HFFc6 (cell line): Measurements from ENCODE around the gene DHRS9. TPM values are rescaled to one million over a fixed set of nuclear protein-coding genes. Genes with fewer than 3 reads are reported as not detected.

Source experiments
- DNase-seq: peaks from one replicate; pipeline ENCODE4 v3.0.0-alpha.2; 2018
- H3K27ac Mint-ChIP-seq: 2 replicates; pipeline ENCODE4 v1.8.0; 2020; ENCODE audit warnings: mild to moderate bottlenecking, mixed read lengths
- H3K27me3 Mint-ChIP-seq: 2 replicates; pipeline ENCODE4 v1.8.0; 2021; ENCODE audit warnings: mild to moderate bottlenecking, moderate library complexity, mixed read lengths; ENCODE audit not compliant: insufficient read depth
- H3K36me3 Mint-ChIP-seq: 2 replicates; pipeline ENCODE4 v1.8.0; 2021; ENCODE audit warnings: low read depth, mixed read lengths
- H3K4me1 Mint-ChIP-seq: 2 replicates; pipeline ENCODE4 v1.8.0; 2020; ENCODE audit warnings: low read depth, mixed read lengths
- H3K4me3 Mint-ChIP-seq: 2 replicates; pipeline ENCODE4 v1.8.0; 2020; ENCODE audit warnings: mild to moderate bottlenecking, moderate library complexity, mixed read lengths
- H3K9me3 Mint-ChIP-seq: 2 replicates; pipeline ENCODE4 v1.8.0; 2020; ENCODE audit warnings: mild to moderate bottlenecking, mixed read lengths
- CTCF ChIP-seq: fragments of 200-600 bp; sonication (generic); IDR thresholded peaks from 2 replicates; pipeline ENCODE4 v1.5.0; 2021; ENCODE audit warnings: antibody characterized with exemption, mild to moderate bottlenecking
- total RNA-seq, 6 experiments: library from RNA; stranded (reverse); fragmentation: NEBNext Ultra II Directional; extraction: Animal tissue kit (Norgen Biotek cat#: 25700); gene quantifications; 2 replicates in 1 of 6; 3 replicates in 5 of 6; pipeline ENCODE4 v1.2.3, GENCODE V29; 2021

Gene DHRS9
- total RNA-seq, 6 experiments from 2014 or later = not detected

GRCh38 chr2:169114056-169114455 is 44.7 kb downstream of the DHRS9 start:
- Mint-ChIP-seq H3K36me3 (no peaks in the 10 kb centered on the region), H3K9me3 (no peaks in the 10 kb centered on the region), H3K27ac (no peak overlapping the region), H3K27me3 (peaks cover 6% of the 10 kb centered on the region; the same call in 1 of the 2 replicates), H3K4me3 (no peak overlapping the region), H3K4me1 (no peaks in the 10 kb centered on the region)
- TF ChIP-seq CTCF = no peak
- no peak for DNase-seq

GRCh38 chr2:169116327-169116726 is 47.0 kb downstream of the DHRS9 start:
- no peak for DNase-seq
- Mint-ChIP-seq H3K27ac (no peak overlapping the region), H3K4me3 (no peak overlapping the region), H3K9me3 (no peaks in the 10 kb centered on the region), H3K27me3 (peaks cover 1% of the 10 kb centered on the region; the same call in 1 of the 2 replicates), H3K36me3 (no peaks in the 10 kb centered on the region), H3K4me1 (no peaks in the 10 kb centered on the region)
- TF ChIP-seq CTCF = no peak

GRCh38 chr2:169116993-169117392 is 47.6 kb downstream of the DHRS9 start:
- Mint-ChIP-seq H3K4me3 (no peak overlapping the region), H3K9me3 (no peaks in the 10 kb centered on the region), H3K36me3 (no peaks in the 10 kb centered on the region), H3K27ac (no peak overlapping the region), H3K27me3 (peaks cover 1% of the 10 kb centered on the region; the same call in 1 of the 2 replicates), H3K4me1 (no peaks in the 10 kb centered on the region)
- DNase-seq = no peak
- TF ChIP-seq CTCF = no peak

- no peak for TF ChIP-seq CTCF
- Mint-ChIP-seq H3K4me1 (no peaks in the 10 kb centered on the region), H3K27me3 (peaks cover 1% of the 10 kb centered on the region; the same call in 1 of the 2 replicates), H3K9me3 (no peaks in the 10 kb centered on the region), H3K27ac (no peak overlapping the region), H3K4me3 (no peak overlapping the region), H3K36me3 (no peaks in the 10 kb centered on the region)
- no peak for DNase-seq
Observed at GRCh38 chr2:169118060-169118459, 48.7 kb downstream of the DHRS9 start.

GRCh38 chr2:169119123-169119760 is 49.9 kb downstream of the DHRS9 start:
- Mint-ChIP-seq H3K4me3 (no peak overlapping the region), H3K27me3 (peaks cover 1% of the 10 kb centered on the region; the same call in 1 of the 2 replicates), H3K9me3 (no peaks in the 10 kb centered on the region), H3K27ac (no peak overlapping the region), H3K4me1 (no peaks in the 10 kb centered on the region), H3K36me3 (no peaks in the 10 kb centered on the region)
- no peak for DNase-seq
- TF ChIP-seq CTCF = no peak
